ENCODE measurements around the gene CPNE2. TPM values are rescaled to one million over a fixed set of nuclear protein-coding genes. Genes with fewer than 3 reads are reported as not detected.

Gene CPNE2
- polyA plus RNA-seq, 1 experiment, result 80.6 TPM

- Histone ChIP-seq H3K27me3 (ENCODE audit: control insufficient read depth, insufficient read depth, low read length) (no peaks in the 10 kb centered on the region), H3K4me3 (ENCODE audit: low read depth, low read length) (no peak overlapping the region), H3K36me3 (ENCODE audit: control insufficient read depth, insufficient read depth, low read length) (peaks cover 6% of the 10 kb centered on the region)
- ChIA-PET POLR2A (no interaction called here), CTCF (no interaction called here)
- no peak for TF ChIP-seq CTCF (IDR thresholded peaks at IDR 0.05; ENCODE audit: insufficient read depth, low read depth, low read length)
- DNase-seq (ENCODE audit: low read depth), result no peak
Measured at GRCh38 chr16:57175896-57176295, 83.5 kb downstream of the CPNE2 start.

GRCh38 chr16:57178196-57178595, 85.8 kb downstream of the CPNE2 start:
- no peaks in the 10 kb centered on the region for H3K36me3 ChIP-seq (ENCODE audit: control insufficient read depth, insufficient read depth, low read length)
- ChIA-PET CTCF (interaction anchor here (1.2 to 1.6 kb wide), 2 partner anchors 8 to 86 kb away, joined by 3 to 4 read pairs; partner anchors contain the start of gene CPNE2), POLR2A (no interaction called here)
- no peak overlapping the region for H3K4me3 ChIP-seq (ENCODE audit: low read depth, low read length)
- DNase-seq (ENCODE audit: low read depth), result no peak
- TF ChIP-seq CTCF (IDR thresholded peaks at IDR 0.05; ENCODE audit: insufficient read depth, low read depth, low read length), result no peak
- no peaks in the 10 kb centered on the region for H3K27me3 ChIP-seq (ENCODE audit: control insufficient read depth, insufficient read depth, low read length)

DNA sequence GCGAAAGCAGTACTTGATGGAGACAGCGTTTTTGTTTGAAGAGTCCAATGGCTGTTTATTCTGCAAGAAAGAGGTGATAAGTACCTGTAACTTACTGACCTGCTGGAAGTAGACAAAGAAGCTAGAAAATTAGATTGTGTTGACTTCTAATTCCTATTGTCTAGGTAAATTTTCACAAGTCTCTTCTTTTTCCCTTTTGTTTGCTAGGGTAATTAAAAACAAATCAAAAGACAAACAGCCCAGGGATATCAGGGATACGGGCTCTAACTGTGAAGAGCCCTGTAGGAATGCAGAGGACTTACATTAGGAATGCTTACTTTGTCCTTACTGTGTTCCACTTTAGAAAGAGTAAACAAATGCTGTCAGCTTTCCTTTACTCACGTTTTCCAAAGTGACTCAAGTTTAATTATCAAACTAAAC, 86.4 kb downstream of the CPNE2 start:
- TF ChIP-seq CTCF (IDR thresholded peaks at IDR 0.05; ENCODE audit: insufficient read depth, low read depth, low read length), result no peak
- CTCF ChIA-PET, result interaction anchor here (1.6 kb wide), 1 partner anchor 9 kb away, joined by 4 read pairs; no protein-coding TSS in a partner anchor
- no peak for DNase-seq (ENCODE audit: low read depth)
- Histone ChIP-seq H3K4me3 (ENCODE audit: low read depth, low read length) (no peak overlapping the region), H3K27me3 (ENCODE audit: control insufficient read depth, insufficient read depth, low read length) (no peaks in the 10 kb centered on the region), H3K36me3 (ENCODE audit: control insufficient read depth, insufficient read depth, low read length) (no peaks in the 10 kb centered on the region)
- POLR2A ChIA-PET, result no interaction called here

DNA sequence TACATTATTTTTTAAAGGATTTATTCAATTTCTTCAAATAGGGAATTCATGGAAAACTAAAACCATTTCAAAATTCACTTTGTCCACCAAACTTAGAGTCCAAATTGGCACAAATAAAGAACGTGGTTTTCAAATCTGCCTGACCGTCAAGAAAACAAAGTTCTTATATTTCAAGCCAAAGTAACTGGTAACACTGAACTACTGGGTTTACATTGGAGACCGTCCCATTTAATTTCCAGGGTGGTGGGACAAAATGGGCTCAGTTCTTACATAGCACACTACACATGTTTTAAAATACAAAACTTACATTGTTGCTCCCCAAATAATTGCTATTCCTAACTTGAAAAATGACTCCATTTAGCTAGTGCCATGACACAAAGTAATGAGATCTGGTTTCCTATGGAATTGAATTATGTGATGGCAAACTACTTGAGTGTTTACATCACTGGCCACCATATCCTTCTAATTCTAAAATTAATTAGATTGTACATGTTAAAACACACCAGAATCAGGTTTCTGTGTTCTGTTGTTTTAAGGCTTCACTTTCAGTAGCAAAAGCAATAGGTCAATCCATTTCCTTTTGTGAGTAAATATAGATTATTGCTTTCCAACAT, 86.9 kb downstream of the CPNE2 start:
- Histone ChIP-seq H3K27me3 (ENCODE audit: control insufficient read depth, insufficient read depth, low read length) (no peaks in the 10 kb centered on the region), H3K36me3 (ENCODE audit: control insufficient read depth, insufficient read depth, low read length) (no peaks in the 10 kb centered on the region), H3K4me3 (ENCODE audit: low read depth, low read length) (no peak overlapping the region)
- POLR2A ChIA-PET, result no interaction called here
- no peak for DNase-seq (ENCODE audit: low read depth)
- CTCF ChIA-PET, result interaction anchor here (0.8 to 1.6 kb wide), 2 partner anchors 9 to 96 kb away, joined by 3 to 4 read pairs; no protein-coding TSS in a partner anchor
- no peak for TF ChIP-seq CTCF (IDR thresholded peaks at IDR 0.05; ENCODE audit: insufficient read depth, low read depth, low read length)

DNA sequence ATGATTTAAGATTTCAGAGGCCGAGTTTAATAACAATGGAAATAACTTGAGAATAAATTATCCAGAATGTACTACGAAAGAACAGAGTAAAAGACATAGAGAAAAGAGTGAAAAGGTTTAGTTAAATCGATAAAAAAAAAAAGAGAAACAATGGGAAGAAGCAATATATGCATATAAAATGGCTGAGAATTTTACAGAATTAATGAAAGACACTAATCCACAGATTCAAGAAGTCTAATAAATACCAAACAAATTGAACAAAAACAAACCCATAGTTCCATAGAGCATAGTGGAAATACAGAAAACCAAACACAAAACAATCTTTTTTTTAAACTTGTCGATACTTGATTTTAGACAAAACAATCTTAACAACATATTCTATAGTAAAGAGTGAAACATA, 91.7 kb downstream of the CPNE2 start:
- no peaks in the 10 kb centered on the region for H3K36me3 ChIP-seq (ENCODE audit: control insufficient read depth, insufficient read depth, low read length)
- CTCF ChIA-PET, result interaction anchor here (2.2 kb wide), 1 partner anchor 94 kb away, joined by 6 read pairs; no protein-coding TSS in a partner anchor
- H3K27me3 ChIP-seq (ENCODE audit: control insufficient read depth, insufficient read depth, low read length), result no peaks in the 10 kb centered on the region
- DNase-seq (ENCODE audit: low read depth), result no peak
- POLR2A ChIA-PET, result interaction anchor here (0.5 kb wide), 1 partner anchor 13 kb away, joined by 5 read pairs; no protein-coding TSS in a partner anchor
- H3K4me3 ChIP-seq (ENCODE audit: low read depth, low read length), result no peak overlapping the region
- no peak for TF ChIP-seq CTCF (IDR thresholded peaks at IDR 0.05; ENCODE audit: insufficient read depth, low read depth, low read length)
